ENCODE data around the gene HNF1A. TPM values are rescaled to one million over a fixed set of nuclear protein-coding genes. Genes with fewer than 3 reads are reported as not detected.
A peak's percentile ranks its signal among the peaks of the same experiment; 100 is the strongest.

HNF1A gene
- total and polyA plus RNA-seq, 2 of the 13 experiments (the other 11 are each of a cell fraction or from before 2014, with no cell fraction given), result 13.4 to 34.7 TPM

DNA sequence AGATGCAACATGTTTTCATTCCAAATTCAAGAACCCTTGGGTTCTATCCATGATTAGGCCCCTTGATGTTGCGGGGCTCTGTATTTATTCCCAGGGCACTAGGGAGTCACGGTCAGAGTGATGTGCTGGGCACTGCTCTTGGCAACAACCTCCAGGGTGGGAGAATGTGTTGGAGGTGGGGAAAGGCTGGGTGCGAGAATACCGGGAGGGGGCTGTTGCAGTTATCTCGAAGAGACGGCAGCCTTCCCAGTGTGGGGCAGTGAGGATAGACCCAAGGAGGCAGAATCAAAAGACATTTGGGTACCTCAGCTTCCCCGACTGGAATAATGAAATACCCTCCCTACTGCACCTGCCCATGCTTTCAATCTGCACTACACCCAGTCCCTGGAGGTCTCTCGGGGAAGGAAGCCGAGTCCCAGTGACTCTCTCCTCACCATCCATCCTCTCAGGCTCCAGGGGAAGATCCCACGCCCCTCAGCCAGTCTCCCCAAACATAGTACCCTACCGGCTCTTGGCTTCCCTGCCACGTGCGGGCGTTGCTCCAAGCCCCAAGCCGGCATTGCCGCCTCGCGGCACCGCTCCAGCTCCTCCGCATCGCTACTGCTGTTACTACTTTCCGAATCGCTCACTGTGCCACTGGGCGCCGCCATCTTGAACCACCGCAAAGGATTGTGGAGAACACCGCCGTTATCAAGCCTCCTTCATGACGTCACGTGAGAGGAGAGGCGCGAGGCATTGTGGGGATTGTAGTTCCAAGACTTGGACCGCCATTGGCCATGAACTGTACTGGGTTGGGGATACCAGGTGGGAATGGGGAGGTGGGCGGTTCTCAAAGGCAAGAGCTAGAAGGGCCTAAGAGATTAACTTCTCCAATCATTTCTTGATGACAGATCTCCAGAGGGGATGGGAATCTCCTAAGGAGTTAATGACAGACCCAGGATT, 37.8 kb downstream of the HNF1A start, which contains the start of gene C12orf43 (continued):
- TF ChIP-seq ZNF484 (CRISPR knock-in tag; IDR thresholded peaks at IDR 0.05; ENCODE audit: borderline replicate concordance, low read depth), result no peak
- TF ChIP-seq, protein P1, sequence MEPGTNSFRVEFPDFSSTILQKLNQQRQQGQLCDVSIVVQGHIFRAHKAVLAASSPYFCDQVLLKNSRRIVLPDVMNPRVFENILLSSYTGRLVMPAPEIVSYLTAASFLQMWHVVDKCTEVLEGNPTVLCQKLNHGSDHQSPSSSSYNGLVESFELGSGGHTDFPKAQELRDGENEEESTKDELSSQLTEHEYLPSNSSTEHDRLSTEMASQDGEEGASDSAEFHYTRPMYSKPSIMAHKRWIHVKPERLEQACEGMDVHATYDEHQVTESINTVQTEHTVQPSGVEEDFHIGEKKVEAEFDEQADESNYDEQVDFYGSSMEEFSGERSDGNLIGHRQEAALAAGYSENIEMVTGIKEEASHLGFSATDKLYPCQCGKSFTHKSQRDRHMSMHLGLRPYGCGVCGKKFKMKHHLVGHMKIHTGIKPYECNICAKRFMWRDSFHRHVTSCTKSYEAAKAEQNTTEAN (CRISPR knock-in tag; conservative IDR thresholded peaks at IDR 0.05), result no peak
- no peak for TF ChIP-seq GATA4 (IDR thresholded peaks at IDR 0.05; ENCODE audit: borderline replicate concordance, low read depth)
- TF ChIP-seq, protein P2, sequence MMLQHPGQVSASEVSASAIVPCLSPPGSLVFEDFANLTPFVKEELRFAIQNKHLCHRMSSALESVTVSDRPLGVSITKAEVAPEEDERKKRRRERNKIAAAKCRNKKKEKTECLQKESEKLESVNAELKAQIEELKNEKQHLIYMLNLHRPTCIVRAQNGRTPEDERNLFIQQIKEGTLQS (CRISPR knock-in tag; IDR thresholded peaks at IDR 0.05), result no peak
- no peak for TF ChIP-seq SP140L (CRISPR knock-in tag; IDR thresholded peaks at IDR 0.05; ENCODE audit: borderline replicate concordance)
- TF ChIP-seq HES4 (CRISPR knock-in tag; IDR thresholded peaks at IDR 0.05; ENCODE audit: borderline replicate concordance), result no peak
- TF ChIP-seq, protein P3, sequence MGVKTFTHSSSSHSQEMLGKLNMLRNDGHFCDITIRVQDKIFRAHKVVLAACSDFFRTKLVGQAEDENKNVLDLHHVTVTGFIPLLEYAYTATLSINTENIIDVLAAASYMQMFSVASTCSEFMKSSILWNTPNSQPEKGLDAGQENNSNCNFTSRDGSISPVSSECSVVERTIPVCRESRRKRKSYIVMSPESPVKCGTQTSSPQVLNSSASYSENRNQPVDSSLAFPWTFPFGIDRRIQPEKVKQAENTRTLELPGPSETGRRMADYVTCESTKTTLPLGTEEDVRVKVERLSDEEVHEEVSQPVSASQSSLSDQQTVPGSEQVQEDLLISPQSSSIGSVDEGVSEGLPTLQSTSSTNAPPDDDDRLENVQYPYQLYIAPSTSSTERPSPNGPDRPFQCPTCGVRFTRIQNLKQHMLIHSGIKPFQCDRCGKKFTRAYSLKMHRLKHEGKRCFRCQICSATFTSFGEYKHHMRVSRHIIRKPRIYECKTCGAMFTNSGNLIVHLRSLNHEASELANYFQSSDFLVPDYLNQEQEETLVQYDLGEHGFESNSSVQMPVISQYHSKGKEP (CRISPR knock-in tag; IDR thresholded peaks at IDR 0.05), result no peak
- TF ChIP-seq ZNF264 (CRISPR knock-in tag; IDR thresholded peaks at IDR 0.05), result no peak
- TF ChIP-seq, protein P4, sequence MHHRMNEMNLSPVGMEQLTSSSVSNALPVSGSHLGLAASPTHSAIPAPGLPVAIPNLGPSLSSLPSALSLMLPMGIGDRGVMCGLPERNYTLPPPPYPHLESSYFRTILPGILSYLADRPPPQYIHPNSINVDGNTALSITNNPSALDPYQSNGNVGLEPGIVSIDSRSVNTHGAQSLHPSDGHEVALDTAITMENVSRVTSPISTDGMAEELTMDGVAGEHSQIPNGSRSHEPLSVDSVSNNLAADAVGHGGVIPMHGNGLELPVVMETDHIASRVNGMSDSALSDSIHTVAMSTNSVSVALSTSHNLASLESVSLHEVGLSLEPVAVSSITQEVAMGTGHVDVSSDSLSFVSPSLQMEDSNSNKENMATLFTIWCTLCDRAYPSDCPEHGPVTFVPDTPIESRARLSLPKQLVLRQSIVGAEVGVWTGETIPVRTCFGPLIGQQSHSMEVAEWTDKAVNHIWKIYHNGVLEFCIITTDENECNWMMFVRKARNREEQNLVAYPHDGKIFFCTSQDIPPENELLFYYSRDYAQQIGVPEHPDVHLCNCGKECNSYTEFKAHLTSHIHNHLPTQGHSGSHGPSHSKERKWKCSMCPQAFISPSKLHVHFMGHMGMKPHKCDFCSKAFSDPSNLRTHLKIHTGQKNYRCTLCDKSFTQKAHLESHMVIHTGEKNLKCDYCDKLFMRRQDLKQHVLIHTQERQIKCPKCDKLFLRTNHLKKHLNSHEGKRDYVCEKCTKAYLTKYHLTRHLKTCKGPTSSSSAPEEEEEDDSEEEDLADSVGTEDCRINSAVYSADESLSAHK (CRISPR knock-in tag; IDR thresholded peaks at IDR 0.05; ENCODE audit: borderline replicate concordance), result no peak
- TF ChIP-seq, protein P5, sequence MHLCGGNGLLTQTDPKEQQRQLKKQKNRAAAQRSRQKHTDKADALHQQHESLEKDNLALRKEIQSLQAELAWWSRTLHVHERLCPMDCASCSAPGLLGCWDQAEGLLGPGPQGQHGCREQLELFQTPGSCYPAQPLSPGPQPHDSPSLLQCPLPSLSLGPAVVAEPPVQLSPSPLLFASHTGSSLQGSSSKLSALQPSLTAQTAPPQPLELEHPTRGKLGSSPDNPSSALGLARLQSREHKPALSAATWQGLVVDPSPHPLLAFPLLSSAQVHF (CRISPR knock-in tag; IDR thresholded peaks at IDR 0.05), result no peak
- no peak for TF ChIP-seq MBD4 (IDR thresholded peaks at IDR 0.05; ENCODE audit: borderline replicate concordance, low read length)
- TF ChIP-seq PHF21A (CRISPR knock-in tag; IDR thresholded peaks at IDR 0.05), result no peak
- TF ChIP-seq KLF12 (CRISPR knock-in tag; IDR thresholded peaks at IDR 0.05; ENCODE audit: borderline replicate concordance), result no peak
- TF ChIP-seq SOX5 (CRISPR knock-in tag; IDR thresholded peaks at IDR 0.05; ENCODE audit: borderline replicate concordance), result 0 out of 2 replicates have a peak, but pooled peaks have one; percentile 35
- TF ChIP-seq POLR2AphosphoS5 (IDR thresholded peaks at IDR 0.05; ENCODE audit: low read depth, low read length), result peak; percentile 83
- TF ChIP-seq SETDB1 (CRISPR knock-in tag; IDR thresholded peaks at IDR 0.05; ENCODE audit: borderline replicate concordance), result no peak

All from HepG2 (cell line).